PC-9 (cell line): ENCODE measurements around the gene MIOS. TPM values are rescaled to one million over a fixed set of nuclear protein-coding genes. Genes with fewer than 3 reads are reported as not detected.

Experiments used
- BruUV-seq: library from RNA; stranded (reverse); fragments of 400-500 nt; replicated peaks from 2 replicates; lab custom pipeline; 2021; lab: Mats Ljungman, UMichigan
- CTCF ChIA-PET: fragments of 300-600 bp; sonication (Branson Sonifier 250); formaldehyde crosslinking; loops from one replicate; lab custom pipeline; 2022; ENCODE audit warnings: antibody characterized with exemption; lab: Charles Lee
- POLR2A ChIA-PET: fragments of 300-600 bp; sonication (Branson Sonifier 250); formaldehyde crosslinking; loops from one replicate; lab custom pipeline; 2022; ENCODE audit warnings: antibody characterized with exemption; ENCODE audit not compliant: unreplicated experiment; lab: Charles Lee
- DNase-seq, 2 experiments: peaks; one replicate each; pipeline versions ENCODE4 v3.0.0 to v3.0.0-alpha.2; 2015 to 2022; ENCODE audit warnings: mixed read lengths in 1 of 2
- H2AFZ ChIP-seq: fragments of 200-600 bp; sonication (generic); 2 replicates; pipeline ENCODE4 v1.8.1; 2017; ENCODE audit warnings: antibody characterized with exemption
- H3F3A ChIP-seq: fragments of 200-600 bp; sonication (generic); 2 replicates; pipeline ENCODE4 v1.8.1; 2017; ENCODE audit warnings: antibody characterized with exemption, mild to moderate bottlenecking, low read depth; ENCODE audit not compliant: insufficient read depth
- H3K27ac ChIP-seq: fragments of 200-600 bp; sonication (generic); 2 replicates; pipeline ENCODE4 v1.6.1; 2016; ENCODE audit warnings: mixed run types
- H3K27me3 ChIP-seq: fragments of 200-600 bp; sonication (generic); 2 replicates; pipeline ENCODE4 v1.6.1; 2016; ENCODE audit warnings: low read depth, mixed run types; ENCODE audit not compliant: insufficient read depth
- H3K36me3 ChIP-seq: fragments of 200-600 bp; sonication (generic); 2 replicates; pipeline ENCODE4 v1.6.1; 2016; ENCODE audit warnings: low read depth, mixed run types
- H3K4me1 ChIP-seq: fragments of 200-600 bp; sonication (generic); replicated peaks from 2 replicates; pipeline ENCODE4 v1.6.1; 2016; ENCODE audit warnings: mixed run types; ENCODE audit not compliant: insufficient read depth
- H3K4me2 ChIP-seq: fragments of 200-600 bp; sonication (generic); 2 replicates; pipeline ENCODE4 v1.6.1; 2017; ENCODE audit warnings: mixed run types
- H3K4me3 ChIP-seq: fragments of 200-600 bp; sonication (generic); 2 replicates; pipeline ENCODE4 v1.6.1; 2016; ENCODE audit warnings: mixed run types
- H3K79me2 ChIP-seq: fragments of 200-600 bp; sonication (generic); 2 replicates; pipeline ENCODE4 v1.6.1; 2017; ENCODE audit warnings: low read depth, mixed run types
- H3K9me2 ChIP-seq: fragments of 200-600 bp; sonication (generic); 2 replicates; pipeline ENCODE4 v1.8.1; 2017; ENCODE audit warnings: mild to moderate bottlenecking; ENCODE audit not compliant: insufficient read depth
- H3K9me3 ChIP-seq: fragments of 200-600 bp; sonication (generic); 2 replicates; pipeline ENCODE4 v1.8.1; 2016; ENCODE audit warnings: low read depth; ENCODE audit not compliant: insufficient read depth
- H4K20me1 ChIP-seq: fragments of 200-600 bp; sonication (generic); 2 replicates; pipeline ENCODE4 v1.8.1; 2017; ENCODE audit not compliant: insufficient read depth
- EZH2 ChIP-seq: fragments of 200-600 bp; sonication (generic); IDR thresholded peaks from 2 replicates; pipeline ENCODE4 v1.8.0; 2017; ENCODE audit warnings: antibody characterized with exemption, low read depth
- intact Hi-C: fragments of 100-400 bp; cut with micrococcal nuclease; formaldehyde crosslinking; loops from one replicate; pipeline ENCODE4 v1.10.0; 2022; ENCODE audit not compliant: unreplicated experiment
- total RNA-seq: library from RNA; stranded (reverse); gene quantifications from 2 replicates; pipeline ENCODE4 v1.2.3, GENCODE V29; 2021
- TF ChIP-seq, protein P1 (sequence below): fragments of 200-600 bp; sonication (generic); conservative IDR thresholded peaks from 2 replicates; pipeline ENCODE4 v1.6.1; 2017; ENCODE audit warnings: mixed run types, antibody characterized with exemption, mild to moderate bottlenecking, moderate library complexity

Gene MIOS
- total RNA-seq, 1 experiment from 2014 or later = 42.0 TPM

GRCh38 chr7:7639421-7639820 lies 72.7 kb downstream of the MIOS start:
- Histone ChIP-seq H3K9me2 (no peaks in the 10 kb centered on the region), H3K27ac (peak overlapping the region; percentile 49), H3F3A (peaks cover 4% of the 10 kb centered on the region; the same call in 1 of the 2 replicates), H3K9me3 (no peaks in the 10 kb centered on the region), H3K79me2 (peaks cover 46% of the 10 kb centered on the region), H3K4me2 (peak overlapping the region; percentile 95), H4K20me1 (no peaks in the 10 kb centered on the region), H3K36me3 (peaks cover 10% of the 10 kb centered on the region), H3K4me3 (peak overlapping the region; percentile 83), H3K4me1 (peaks cover 27% of the 10 kb centered on the region), H2AFZ (peak overlapping the region; percentile 100), H3K27me3 (no peaks in the 10 kb centered on the region)
- intact Hi-C loops = no loop called here
- DNase-seq = peak in 1 of 2 experiments; percentile 25
- TF ChIP-seq, protein P1, sequence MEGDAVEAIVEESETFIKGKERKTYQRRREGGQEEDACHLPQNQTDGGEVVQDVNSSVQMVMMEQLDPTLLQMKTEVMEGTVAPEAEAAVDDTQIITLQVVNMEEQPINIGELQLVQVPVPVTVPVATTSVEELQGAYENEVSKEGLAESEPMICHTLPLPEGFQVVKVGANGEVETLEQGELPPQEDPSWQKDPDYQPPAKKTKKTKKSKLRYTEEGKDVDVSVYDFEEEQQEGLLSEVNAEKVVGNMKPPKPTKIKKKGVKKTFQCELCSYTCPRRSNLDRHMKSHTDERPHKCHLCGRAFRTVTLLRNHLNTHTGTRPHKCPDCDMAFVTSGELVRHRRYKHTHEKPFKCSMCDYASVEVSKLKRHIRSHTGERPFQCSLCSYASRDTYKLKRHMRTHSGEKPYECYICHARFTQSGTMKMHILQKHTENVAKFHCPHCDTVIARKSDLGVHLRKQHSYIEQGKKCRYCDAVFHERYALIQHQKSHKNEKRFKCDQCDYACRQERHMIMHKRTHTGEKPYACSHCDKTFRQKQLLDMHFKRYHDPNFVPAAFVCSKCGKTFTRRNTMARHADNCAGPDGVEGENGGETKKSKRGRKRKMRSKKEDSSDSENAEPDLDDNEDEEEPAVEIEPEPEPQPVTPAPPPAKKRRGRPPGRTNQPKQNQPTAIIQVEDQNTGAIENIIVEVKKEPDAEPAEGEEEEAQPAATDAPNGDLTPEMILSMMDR = no peak
- TF ChIP-seq EZH2 = no peak
- ChIA-PET CTCF (no interaction called here), POLR2A (no interaction called here)
- TSS peak; percentile 75 for BruUV-seq

DNA sequence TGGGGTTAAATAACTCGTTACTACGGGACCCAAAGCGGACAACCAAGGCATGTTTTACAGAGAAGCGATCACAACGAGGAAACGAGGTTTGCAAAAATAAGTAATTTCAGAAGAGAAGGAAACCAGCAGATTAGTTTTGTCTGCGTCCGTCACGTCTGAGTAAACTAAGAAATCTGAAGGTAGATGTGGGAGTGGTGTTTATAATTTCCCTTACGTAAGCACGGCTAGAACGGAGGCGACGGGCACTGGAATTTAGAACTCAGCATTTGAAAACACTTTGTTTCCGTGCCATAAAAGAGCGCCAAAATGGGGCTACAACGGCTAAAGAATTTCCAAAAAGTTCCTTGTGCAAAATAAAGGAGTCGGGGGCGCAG lies 73.2 kb downstream of the MIOS start:
- peaks cover 10% of the 10 kb centered on the region for H3K36me3 ChIP-seq
- no peaks in the 10 kb centered on the region for H3K9me3 ChIP-seq
- peak overlapping the region; percentile 83 for H3K4me3 ChIP-seq
- BruUV-seq = no TSS peak
- H3K27ac ChIP-seq = peak overlapping the region; percentile 49
- ChIA-PET CTCF (interaction anchor here (0.8 kb wide), 1 partner anchor 396 kb away, joined by 3 read pairs; no protein-coding TSS in a partner anchor), POLR2A (interaction anchor here (0.6 to 0.8 kb wide), 5 partner anchors 132 to 649 kb away, joined by 3 to 7 read pairs (median 4); no protein-coding TSS in a partner anchor)
- no peaks in the 10 kb centered on the region for H3K27me3 ChIP-seq
- H3F3A ChIP-seq = peaks cover 4% of the 10 kb centered on the region; the same call in 1 of the 2 replicates
- peaks cover 27% of the 10 kb centered on the region for H3K4me1 ChIP-seq
- intact Hi-C loops = loop anchor here (1.0 to 2.0 kb wide), 7 partner anchors 73 to 457 kb away; partner anchors contain the start of genes C1GALT1, GLCCI1 and MIOS
- H3K79me2 ChIP-seq = peaks cover 50% of the 10 kb centered on the region
- peak overlapping the region; percentile 100 for H2AFZ ChIP-seq
- TF ChIP-seq, protein P1 = no peak
- TF ChIP-seq EZH2 = no peak
- H3K4me2 ChIP-seq = peak overlapping the region; percentile 95
- no peaks in the 10 kb centered on the region for H4K20me1 ChIP-seq
- peak in 1 of 2 experiments; percentile 45 for DNase-seq
- H3K9me2 ChIP-seq = no peaks in the 10 kb centered on the region

DNA sequence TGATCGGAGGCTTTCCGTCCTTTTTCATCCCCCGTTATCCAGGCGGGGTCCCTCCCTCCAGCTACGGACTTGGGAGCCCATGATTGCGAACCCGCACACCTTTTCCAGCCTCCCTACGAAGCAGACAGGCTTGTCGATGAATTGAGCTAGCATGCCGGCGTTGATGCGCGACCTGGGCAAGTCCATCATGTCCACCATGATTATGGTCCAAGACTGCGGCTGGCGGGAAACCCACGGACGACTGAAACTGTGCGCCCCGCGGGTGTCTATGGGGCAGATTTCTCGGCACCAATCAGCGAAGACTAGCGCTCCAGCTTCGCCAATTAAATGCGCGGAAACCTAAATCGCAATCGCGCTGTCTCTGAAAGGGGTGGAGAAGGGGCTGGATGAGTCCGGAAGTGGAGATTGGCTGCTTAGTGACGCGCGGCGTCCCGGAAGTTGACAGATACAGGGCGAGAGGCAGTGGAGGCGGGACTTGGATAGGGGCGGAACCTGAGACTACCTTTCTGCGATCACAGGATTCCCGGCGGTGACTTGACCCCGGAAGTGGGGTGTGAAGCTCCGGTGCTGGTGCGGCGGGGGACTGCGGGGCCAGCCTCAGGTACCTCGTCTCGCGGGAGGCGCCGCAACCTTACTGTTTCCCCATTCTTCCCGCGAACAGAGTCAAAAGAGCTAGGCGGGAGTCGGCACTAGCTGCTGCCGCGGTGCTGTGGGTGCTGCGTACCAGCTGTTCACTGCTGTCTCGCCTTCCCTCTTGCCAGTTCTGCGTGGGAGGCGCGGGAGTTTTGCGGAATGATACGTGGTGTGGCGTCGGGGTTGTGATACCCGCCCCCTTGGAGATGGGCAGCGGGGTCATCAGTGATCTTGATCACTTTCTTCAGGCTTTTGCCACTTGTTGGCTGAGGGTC lies 73.8 kb downstream of the MIOS start, which contains the start of gene UMAD1:
Gene UMAD1, plus strand, starts transcription at position 532 of the 908 bp plus-strand sequence. CDS start 32,620 bp downstream, outside the sequence.
- no peaks in the 10 kb centered on the region for H4K20me1 ChIP-seq
- H3K27ac ChIP-seq = peak within 1 kb of the TSS; percentile 58
- H3K4me2 ChIP-seq = peak within 1 kb of the TSS; percentile 95
- peaks cover 10% of the 10 kb centered on the region for H3K36me3 ChIP-seq
- no TSS peak for BruUV-seq
- CTCF ChIA-PET = interaction anchor here (0.8 kb wide), 1 partner anchor 395 kb away, joined by 3 read pairs; no protein-coding TSS in a partner anchor
- H3K79me2 ChIP-seq = peaks cover 52% of the 10 kb centered on the region
- no peaks in the 10 kb centered on the region for H3K27me3 ChIP-seq
- no peaks in the 10 kb centered on the region for H3K9me2 ChIP-seq
- peak within 1 kb of the TSS; percentile 83 for H3K4me3 ChIP-seq
- H3F3A ChIP-seq = peaks cover 4% of the 10 kb centered on the region; the same call in 1 of the 2 replicates
- TF ChIP-seq, protein P1 = no peak
- TF ChIP-seq EZH2 = no peak
- H2AFZ ChIP-seq = peak within 1 kb of the TSS; percentile 100
- POLR2A ChIA-PET = interaction anchor here (0.5 to 1.0 kb wide), 10 partner anchors 131 to 652 kb away, joined by 3 to 10 read pairs (median 3); partner anchors contain the start of gene GLCCI1
- DNase-seq = peak; percentile 99
- peaks cover 27% of the 10 kb centered on the region for H3K4me1 ChIP-seq
- intact Hi-C loops = loop anchor here (1.0 to 2.0 kb wide), 7 partner anchors 74 to 458 kb away; partner anchors contain the start of genes C1GALT1, GLCCI1 and MIOS
- H3K9me3 ChIP-seq = no peaks in the 10 kb centered on the region; the same call in 1 of the 2 replicates
